Measurements from ENCODE around the gene RTP5.

RTP5 gene

GRCh38 chr2:241843321-241844065 lies 26.0 kb upstream of the RTP5 start:
- no peak for DNase-seq (ENCODE audit: low spot score)

GRCh38 chr2:241844066-241844728 lies 25.3 kb upstream of the RTP5 start:
- DNase-seq (ENCODE audit: low spot score), result no peak

- DNase-seq (ENCODE audit: low spot score), result no peak
Observed at GRCh38 chr2:241844831-241845578, 24.5 kb upstream of the RTP5 start.

DNA sequence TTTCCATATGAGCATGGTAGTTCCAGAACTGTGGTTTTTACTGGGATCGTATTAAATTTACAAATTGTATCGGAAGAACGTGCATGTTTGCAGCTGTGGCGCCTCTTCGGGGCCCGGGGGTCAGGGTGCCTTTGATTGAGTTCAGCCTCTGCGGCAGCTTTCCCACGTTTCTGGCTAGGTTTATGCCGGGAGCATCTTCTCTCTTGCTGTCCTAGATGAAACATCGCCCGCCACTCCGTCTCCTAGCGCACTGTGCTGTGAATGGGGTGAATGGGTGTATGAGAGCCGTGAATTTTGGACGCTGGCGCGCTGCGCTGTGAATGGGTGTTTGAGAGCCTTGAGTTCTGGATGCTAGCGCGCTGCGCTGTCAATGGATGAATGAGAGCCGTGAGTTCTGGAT lies 23.1 kb upstream of the RTP5 start:
- no peak for DNase-seq (ENCODE audit: low spot score)

GRCh38 chr2:241848761-241849615 lies 20.5 kb upstream of the RTP5 start:
- no peak for DNase-seq (ENCODE audit: low spot score)

GRCh38 chr2:241849616-241850543 lies 19.6 kb upstream of the RTP5 start:
- no peak for DNase-seq (ENCODE audit: low spot score)

GRCh38 chr2:241850544-241851324 lies 18.8 kb upstream of the RTP5 start:
- DNase-seq (ENCODE audit: low spot score), result no peak

DNA sequence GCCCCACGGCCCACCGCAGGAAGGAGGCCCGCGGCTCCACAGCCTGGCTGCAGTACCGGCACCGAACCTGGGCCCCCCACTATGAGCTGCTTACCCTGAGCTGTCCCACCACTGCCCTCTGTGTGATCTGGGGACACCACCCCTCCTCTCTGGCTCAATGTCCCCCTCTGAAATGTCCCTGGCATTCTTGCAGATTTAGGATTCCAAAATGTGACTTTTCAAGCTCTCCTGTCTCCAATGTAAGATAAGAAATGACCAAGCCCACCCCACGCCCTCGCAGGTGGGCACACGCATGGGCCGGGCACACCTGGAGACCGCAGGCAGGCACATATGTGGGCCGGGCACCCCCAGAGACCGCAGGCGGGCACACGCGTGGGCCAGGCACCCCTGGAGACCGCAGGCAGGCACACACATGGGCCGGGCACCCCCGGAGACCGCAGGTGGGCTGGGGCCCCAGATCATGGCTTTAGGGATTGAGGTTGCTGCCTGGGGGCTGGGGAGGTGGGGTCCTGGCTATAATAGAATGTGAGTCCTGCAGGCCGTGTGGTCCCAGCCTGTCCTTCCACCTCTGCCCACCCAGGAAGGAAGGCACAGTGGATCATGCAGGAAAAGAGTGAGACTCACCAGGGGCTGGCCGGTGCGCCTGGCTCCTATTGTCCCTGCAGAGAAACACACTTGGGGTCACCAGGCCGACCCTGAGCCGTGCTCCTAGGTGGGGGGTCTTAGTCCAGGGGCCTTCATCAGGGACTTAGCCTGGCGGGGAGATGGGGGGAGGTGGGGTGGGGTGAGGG lies 18.0 kb upstream of the RTP5 start:
- DNase-seq (ENCODE audit: low spot score), result no peak

- DNase-seq (ENCODE audit: low spot score), result no peak
Observed at GRCh38 chr2:241852116-241852980, 17.2 kb upstream of the RTP5 start.

- no peak for DNase-seq (ENCODE audit: low spot score)
Observed at GRCh38 chr2:241852981-241853631, 16.4 kb upstream of the RTP5 start.

- DNase-seq (ENCODE audit: low spot score), result no peak
Observed at GRCh38 chr2:241853651-241854341, 15.7 kb upstream of the RTP5 start.

DNA sequence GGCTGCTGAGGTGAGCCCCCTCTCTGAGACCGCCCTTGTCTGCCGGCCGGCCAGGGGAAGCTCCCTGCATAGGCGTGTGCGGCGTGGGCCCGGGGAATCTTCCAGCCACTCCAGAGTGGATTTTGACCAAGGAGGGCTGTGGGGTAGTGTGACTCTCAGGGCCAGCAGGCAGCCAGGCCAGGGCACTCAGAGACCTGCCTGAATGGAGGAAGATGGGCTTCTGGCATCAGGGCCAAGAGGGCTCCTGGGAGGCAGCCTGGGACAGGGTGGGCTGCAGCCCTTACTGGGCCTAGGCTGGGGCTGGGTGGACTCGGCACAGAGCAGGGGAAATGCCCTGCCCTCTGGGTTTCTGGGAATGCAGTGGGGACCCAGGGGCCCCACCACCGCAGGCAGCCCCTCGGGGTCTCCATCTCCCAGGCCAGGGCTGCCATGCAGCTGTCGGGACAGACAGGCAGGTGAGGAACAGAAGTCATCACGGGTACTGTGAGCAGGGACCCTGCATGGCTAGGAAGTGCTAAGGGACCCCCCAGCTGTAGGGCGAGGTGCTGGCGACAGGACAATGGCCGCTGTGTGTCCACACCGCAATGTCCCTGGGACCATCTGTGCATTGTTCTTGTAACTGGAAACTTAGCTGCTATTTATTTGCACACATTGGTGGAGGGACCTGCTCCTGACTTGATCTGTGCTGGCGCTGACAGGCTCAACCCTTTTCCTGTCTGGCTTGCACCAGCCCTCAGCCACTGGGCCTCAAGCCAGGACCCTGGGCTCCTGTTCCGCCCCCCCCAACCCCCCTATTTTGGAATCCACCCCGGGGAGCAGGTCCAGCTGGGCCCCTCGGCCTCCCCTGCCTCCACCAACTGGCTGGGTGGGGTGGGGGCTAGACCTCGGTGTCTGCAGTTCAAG lies 14.9 kb upstream of the RTP5 start:
- DNase-seq (ENCODE audit: low spot score), result no peak

DNA sequence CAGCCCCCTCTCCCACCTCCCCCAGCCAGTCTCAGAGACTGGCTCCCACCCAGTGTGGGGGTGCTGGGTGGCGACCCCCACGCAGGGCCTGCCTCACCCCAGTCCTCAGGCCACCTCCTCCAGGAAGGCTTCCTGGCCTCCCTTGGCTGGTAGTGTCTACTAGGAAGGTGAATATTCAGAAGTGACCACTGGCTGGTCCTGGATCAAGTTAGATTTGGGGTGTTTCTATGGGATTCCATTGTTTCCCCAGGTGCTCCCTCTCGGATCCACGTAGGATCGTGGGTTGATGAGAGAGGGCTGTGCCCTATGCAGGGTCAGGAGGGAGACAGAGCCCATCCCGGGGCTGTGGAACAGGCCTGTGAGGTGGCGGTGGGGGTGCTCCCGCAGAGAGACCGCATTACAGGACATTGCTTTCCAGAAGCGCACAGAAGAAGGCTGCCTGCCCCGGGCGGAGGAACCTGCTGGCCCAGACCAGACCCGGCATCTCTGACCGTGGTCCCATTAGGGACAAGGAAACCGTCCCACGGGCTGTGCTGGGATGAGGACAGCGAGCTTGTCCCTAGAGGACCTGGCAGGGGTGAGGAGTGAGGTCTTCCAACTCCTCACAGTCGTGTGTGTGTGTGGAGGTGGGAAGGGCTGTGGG lies 14.2 kb upstream of the RTP5 start:
- no peak for DNase-seq (ENCODE audit: low spot score)

- no peak for DNase-seq (ENCODE audit: low spot score)
Observed at GRCh38 chr2:241855888-241856422, 13.6 kb upstream of the RTP5 start.

GRCh38 chr2:241857041-241857541 lies 12.4 kb upstream of the RTP5 start:
- no peak for DNase-seq (ENCODE audit: low spot score)
